HG03280 (cell line): ENCODE data around the gene EVL.
"Not testable (repeated sequence)": the region's sequence is repeated elsewhere in the genome, so short reads cannot be mapped to it uniquely, and the experiment has no call there.

ENCODE experiments used
- ATAC-seq: cut with Tn5 transposase; IDR thresholded peaks from one replicate; pipeline ENCODE4 v1.9.1; 2021; ENCODE audit warnings: mild to moderate bottlenecking, moderate library complexity; ENCODE audit not compliant: unreplicated experiment

The EVL gene, protein sequence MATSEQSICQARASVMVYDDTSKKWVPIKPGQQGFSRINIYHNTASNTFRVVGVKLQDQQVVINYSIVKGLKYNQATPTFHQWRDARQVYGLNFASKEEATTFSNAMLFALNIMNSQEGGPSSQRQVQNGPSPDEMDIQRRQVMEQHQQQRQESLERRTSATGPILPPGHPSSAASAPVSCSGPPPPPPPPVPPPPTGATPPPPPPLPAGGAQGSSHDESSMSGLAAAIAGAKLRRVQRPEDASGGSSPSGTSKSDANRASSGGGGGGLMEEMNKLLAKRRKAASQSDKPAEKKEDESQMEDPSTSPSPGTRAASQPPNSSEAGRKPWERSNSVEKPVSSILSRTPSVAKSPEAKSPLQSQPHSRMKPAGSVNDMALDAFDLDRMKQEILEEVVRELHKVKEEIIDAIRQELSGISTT

GRCh38 chr14:100065111-100065871 is at the start of gene EVL:
TSS of gene EVL (plus strand) at chr14:100065422. CDS start at chr14:100065501, 79 bp downstream.
- ATAC-seq = peak; percentile 49

GRCh38 chr14:100017553-100017952 is 47.7 kb upstream of the EVL start:
- no peak for ATAC-seq

GRCh38 chr14:100018054-100018453 is 47.2 kb upstream of the EVL start:
- no peak for ATAC-seq

- no peak for ATAC-seq
These were observed 46.7 kb upstream of the EVL start for GRCh38 chr14:100018482-100018881.

- no peak for ATAC-seq
These were observed 46.0 kb upstream of the EVL start for GRCh38 chr14:100019156-100019744.

DNA sequence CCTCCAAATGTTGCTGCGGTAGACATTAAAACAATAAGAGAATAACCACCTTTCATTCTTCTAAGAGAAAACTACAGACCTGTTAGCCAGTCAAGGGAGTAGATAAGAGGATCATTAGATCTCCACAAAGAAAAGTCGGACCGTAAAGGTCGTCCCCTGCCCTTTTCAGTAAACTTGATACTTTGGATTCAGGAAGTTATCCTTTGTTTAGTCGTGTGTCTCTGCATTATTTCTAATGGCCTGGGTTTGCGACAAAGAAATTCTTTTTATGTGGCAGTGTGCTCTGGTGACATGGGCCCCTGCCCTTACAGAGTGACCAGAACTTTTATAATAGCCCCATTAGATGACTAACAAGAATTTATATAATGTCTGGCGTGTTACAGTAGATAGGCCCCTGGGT is 44.6 kb upstream of the EVL start:
- ATAC-seq = no peak

- ATAC-seq = no peak
These were observed 42.3 kb upstream of the EVL start for GRCh38 chr14:100022772-100023451.

- ATAC-seq = no peak
These were observed 40.1 kb upstream of the EVL start for GRCh38 chr14:100025111-100025510.

- no peak for ATAC-seq
These were observed 37.3 kb upstream of the EVL start for GRCh38 chr14:100027771-100028490.

- ATAC-seq = no peak
These were observed 36.1 kb upstream of the EVL start for GRCh38 chr14:100028990-100029677.

DNA sequence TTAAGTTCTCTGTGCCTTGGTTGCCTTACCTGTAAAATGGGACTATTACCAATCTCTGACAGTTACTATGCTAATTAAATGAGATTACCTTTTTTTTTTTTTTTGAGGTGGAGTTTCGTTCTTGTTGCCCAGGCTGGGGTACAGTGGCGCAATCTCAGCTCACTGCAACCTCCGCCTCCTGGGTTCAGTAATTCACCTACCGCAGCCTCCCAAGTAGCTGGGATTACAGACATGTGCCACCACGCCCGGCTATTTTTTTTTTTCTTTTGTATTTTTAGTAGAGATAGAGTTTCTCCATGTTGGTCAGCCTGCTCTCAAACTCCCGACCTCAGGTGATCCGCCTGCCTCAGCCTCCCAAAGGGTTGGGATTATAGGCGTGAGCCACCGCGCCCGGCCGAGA is 35.2 kb upstream of the EVL start:
- ATAC-seq = not testable (repeated sequence)

DNA sequence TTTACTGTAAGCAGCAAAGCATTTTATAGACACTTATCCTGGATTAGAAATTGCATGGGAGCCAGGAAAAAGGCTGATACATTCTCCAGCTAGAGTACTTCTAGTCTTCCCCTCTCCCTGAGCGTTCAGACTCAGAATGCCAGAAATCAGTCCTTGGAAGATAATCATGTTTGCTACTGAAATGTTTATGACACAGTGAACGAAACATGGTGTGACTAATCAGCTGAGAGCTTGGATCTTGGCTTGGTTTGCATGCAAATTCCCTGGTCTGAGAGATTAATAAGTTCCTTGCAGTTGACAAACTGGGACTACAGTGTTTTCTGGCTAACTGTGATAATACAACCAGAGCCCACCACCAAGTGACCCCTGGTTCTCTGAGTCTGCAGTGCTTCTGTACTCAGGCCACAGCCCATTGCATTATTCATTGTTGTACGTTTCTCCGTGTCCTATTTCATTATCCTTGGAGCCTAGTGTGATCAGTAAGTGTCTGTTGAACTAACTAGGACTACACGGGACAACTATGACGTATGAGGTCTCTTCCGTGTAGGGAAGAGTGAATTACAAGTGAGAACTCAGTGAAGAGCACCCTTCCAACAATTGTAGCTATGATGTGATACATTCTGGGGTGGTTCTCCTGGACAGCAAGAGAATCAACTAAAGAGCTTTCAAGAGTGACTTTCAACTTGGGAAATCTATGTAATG is 34.6 kb upstream of the EVL start:
- ATAC-seq = no peak

- ATAC-seq = no peak
These were observed 33.5 kb upstream of the EVL start for GRCh38 chr14:100031506-100032281.

DNA sequence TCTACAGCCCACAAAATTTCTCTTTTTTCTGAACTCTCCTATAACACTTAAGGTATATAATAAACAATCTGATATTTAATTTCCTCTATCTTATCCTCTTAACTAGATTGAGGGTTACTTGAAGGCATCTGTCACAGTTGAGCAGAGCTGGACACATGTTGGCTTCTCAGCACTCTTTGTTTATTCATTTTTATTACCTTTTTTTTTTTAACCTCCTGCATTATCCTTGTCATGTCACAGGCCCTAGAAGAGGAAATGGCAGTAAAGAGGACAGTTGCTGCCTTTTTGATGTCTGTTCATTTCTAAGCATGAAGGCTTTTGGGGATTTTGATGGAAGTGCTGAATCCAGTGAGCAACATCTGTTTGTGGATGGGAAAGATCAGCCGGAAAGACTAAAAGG is 32.5 kb upstream of the EVL start:
- no peak for ATAC-seq

- no peak for ATAC-seq
These were observed 31.7 kb upstream of the EVL start for GRCh38 chr14:100033347-100034075.

DNA sequence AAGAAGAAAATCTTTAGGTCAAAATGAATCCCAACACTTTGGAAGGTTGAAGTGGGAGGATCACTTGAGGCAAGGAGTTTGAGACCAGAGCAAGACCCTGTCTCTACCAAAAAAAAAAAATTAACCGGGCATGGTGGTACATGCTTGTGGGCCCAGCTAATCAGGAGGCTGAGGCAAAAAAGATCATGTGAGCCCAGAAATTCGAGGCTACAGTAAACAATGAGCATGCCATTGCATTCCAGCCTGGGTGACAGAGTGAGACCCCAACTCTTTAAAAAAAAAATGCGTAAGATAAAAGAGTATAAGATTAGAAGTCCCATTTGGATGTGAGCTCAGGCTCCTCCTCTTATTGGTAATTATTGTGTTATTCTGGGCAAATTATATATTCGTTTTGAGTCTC is 30.8 kb upstream of the EVL start:
- no peak for ATAC-seq

- ATAC-seq = no peak
These were observed 30.2 kb upstream of the EVL start for GRCh38 chr14:100034961-100035500.

- no peak for ATAC-seq
These were observed 29.5 kb upstream of the EVL start for GRCh38 chr14:100035700-100036099.
